ENCODE measurements around the gene HERPUD1. TPM values are rescaled to one million over a fixed set of nuclear protein-coding genes. Genes with fewer than 3 reads are reported as not detected.

Gene HERPUD1
- total RNA-seq, 1 donor from 2014 or later: 251 TPM

DNA sequence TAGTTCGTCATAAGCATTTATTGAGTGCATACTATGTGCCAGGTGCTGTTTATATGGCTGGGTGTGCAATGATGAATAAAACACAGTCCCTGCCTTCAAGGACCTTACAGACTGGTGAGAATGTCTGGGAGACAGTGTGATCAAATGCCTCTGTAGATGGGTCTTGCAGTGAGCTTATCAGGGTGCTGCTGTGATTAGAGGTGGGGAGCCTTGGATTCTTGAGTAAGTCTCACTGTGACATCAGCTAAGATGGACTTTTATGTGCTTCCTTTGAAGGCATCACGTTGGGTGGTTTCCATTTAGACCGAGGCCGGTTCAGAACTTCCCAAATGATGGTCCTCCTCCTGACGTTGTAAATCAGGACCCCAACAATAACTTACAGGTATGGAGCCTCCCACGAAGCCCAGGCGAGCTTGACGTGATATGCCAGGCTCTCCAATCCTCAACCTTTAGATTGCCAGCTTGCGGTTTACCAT, 10.0 kb downstream of the HERPUD1 start:
- no peak for DNase-seq (ENCODE audit: extremely low spot score, unreplicated experiment)
- Mint-ChIP-seq H3K27me3 (ENCODE audit: unreplicated experiment) (no peaks in the 10 kb centered on the region), H3K36me3 (ENCODE audit: unreplicated experiment) (peaks cover 65% of the 10 kb centered on the region), H3K4me1 (ENCODE audit: unreplicated experiment) (peaks cover 63% of the 10 kb centered on the region), H3K9me3 (ENCODE audit: unreplicated experiment) (no peaks in the 10 kb centered on the region), H3K4me3 (ENCODE audit: unreplicated experiment) (no peak overlapping the region), H3K27ac (ENCODE audit: unreplicated experiment) (no peak overlapping the region)
- TF ChIP-seq, protein P1, sequence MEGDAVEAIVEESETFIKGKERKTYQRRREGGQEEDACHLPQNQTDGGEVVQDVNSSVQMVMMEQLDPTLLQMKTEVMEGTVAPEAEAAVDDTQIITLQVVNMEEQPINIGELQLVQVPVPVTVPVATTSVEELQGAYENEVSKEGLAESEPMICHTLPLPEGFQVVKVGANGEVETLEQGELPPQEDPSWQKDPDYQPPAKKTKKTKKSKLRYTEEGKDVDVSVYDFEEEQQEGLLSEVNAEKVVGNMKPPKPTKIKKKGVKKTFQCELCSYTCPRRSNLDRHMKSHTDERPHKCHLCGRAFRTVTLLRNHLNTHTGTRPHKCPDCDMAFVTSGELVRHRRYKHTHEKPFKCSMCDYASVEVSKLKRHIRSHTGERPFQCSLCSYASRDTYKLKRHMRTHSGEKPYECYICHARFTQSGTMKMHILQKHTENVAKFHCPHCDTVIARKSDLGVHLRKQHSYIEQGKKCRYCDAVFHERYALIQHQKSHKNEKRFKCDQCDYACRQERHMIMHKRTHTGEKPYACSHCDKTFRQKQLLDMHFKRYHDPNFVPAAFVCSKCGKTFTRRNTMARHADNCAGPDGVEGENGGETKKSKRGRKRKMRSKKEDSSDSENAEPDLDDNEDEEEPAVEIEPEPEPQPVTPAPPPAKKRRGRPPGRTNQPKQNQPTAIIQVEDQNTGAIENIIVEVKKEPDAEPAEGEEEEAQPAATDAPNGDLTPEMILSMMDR (IDR thresholded peaks at IDR 0.05): no peak

DNA sequence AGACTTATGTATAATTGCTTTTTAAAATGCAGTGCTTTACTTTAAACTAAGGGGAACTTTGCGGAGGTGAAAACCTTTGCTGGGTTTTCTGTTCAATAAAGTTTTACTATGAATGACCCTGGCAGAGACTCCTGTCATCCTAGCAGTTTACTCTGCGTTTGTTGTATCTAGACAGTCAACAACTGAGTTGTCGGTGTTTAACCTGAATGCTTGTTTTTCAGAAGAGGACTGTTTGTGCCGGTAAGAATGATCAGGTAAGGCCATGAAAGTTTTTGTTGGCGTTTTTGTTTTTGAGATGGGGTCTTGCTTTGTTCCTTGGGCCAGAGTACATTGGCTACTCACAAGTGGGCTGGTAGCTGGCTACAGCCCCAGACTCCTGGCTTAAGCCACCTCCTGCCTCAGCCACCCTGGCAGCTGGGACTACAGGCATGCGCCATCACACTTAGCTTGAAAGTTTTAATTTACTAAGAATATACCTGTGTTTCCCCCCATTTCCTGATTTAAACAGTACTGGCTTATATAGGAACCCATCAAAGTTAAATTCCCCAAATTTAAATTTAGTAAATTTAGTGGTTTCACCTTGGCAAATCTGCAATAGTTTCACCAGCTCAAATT, 11.9 kb downstream of the HERPUD1 start:
- TF ChIP-seq, protein P1 (IDR thresholded peaks at IDR 0.05): no peak
- peaks cover 50% of the 10 kb centered on the region for H3K36me3 Mint-ChIP-seq (ENCODE audit: unreplicated experiment)
- H3K4me3 Mint-ChIP-seq (ENCODE audit: unreplicated experiment): no peak overlapping the region
- H3K4me1 Mint-ChIP-seq (ENCODE audit: unreplicated experiment): peaks cover 48% of the 10 kb centered on the region
- peak overlapping the region; percentile 43 for H3K27ac Mint-ChIP-seq (ENCODE audit: unreplicated experiment)
- H3K27me3 Mint-ChIP-seq (ENCODE audit: unreplicated experiment): no peaks in the 10 kb centered on the region
- no peak for DNase-seq (ENCODE audit: extremely low spot score, unreplicated experiment)
- no peaks in the 10 kb centered on the region for H3K9me3 Mint-ChIP-seq (ENCODE audit: unreplicated experiment)

DNA sequence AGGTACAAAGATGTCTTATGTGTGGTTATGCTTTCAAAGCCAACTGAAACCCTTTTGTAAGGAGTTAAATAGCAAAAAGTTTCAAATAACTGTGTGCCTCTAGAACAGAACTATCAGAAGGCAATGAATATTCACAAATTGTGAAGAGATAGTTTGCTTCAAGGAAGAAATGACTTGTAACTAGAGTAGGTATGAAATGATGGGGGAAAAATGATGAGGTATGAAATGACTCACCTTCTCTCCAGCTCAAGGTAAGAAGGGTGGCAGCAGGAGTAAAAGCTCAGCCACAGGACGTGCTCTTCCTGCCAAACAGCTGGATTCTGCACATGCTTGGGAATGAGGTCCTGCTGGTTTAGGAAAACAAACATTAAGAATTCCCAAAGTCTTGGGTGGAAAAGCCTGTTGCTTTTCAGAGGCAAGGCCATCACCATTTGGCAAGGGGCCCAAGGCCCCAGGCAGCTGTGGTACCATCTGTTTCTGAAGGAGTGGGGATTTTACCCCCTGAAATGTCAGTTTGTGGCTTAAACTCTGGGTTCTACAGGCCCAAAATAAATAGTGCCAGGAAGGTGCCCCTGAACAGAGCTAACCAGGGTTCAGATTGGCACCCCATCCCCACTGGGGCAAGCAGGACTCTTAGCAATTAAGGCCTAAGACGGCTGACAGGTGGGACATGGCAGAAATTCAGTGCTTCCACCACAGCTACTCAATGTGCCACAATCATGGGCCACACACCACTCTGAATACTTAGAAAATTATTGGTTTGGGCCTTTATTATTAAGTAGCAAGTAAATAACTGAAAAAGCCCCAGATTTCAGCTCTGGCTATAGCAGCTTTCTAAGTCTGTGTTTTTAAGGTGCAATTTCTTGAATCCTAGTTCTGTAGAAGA, 13.3 kb downstream of the HERPUD1 start:
- no peak for DNase-seq (ENCODE audit: extremely low spot score, unreplicated experiment)
- H3K27me3 Mint-ChIP-seq (ENCODE audit: unreplicated experiment): no peaks in the 10 kb centered on the region
- H3K9me3 Mint-ChIP-seq (ENCODE audit: unreplicated experiment): no peaks in the 10 kb centered on the region
- no peak overlapping the region for H3K4me3 Mint-ChIP-seq (ENCODE audit: unreplicated experiment)
- H3K27ac Mint-ChIP-seq (ENCODE audit: unreplicated experiment): peak overlapping the region; percentile 56
- peaks cover 37% of the 10 kb centered on the region for H3K36me3 Mint-ChIP-seq (ENCODE audit: unreplicated experiment)
- TF ChIP-seq, protein P1 (IDR thresholded peaks at IDR 0.05): no peak
- H3K4me1 Mint-ChIP-seq (ENCODE audit: unreplicated experiment): peaks cover 39% of the 10 kb centered on the region

DNA sequence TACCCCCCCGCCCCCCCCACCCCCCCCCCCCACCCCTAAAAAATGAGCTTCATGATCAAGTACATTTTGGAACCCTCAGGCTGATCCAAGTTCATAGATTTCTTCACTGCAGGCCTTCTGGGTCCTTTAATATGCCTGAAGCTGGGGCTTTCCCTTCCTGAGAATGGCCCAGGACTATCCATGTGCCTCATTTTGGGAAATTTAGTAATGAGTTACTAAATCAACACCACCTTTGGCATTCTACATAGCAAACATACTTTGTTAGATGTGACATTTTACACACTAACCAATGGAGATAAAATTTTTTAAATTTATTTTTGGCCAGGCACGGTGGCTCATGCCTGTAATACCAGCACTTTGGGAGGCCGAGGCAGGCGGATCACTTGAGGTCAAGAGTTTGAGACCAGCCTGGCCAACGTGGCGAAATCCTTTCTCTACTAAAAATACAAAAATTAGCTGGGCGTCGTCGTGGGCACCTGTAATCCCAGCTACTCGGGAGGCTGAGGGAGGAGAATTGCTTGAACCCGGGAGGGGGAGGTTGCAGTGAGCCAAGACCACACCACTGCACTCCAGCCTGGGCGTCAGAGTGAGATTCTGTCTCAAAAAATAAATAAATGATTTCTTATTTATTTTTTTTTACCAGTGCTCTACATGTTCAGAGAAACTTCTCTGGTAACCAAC, 14.0 kb downstream of the HERPUD1 start:
- H3K4me3 Mint-ChIP-seq (ENCODE audit: unreplicated experiment): no peak overlapping the region
- peaks cover 40% of the 10 kb centered on the region for H3K4me1 Mint-ChIP-seq (ENCODE audit: unreplicated experiment)
- H3K9me3 Mint-ChIP-seq (ENCODE audit: unreplicated experiment): no peaks in the 10 kb centered on the region
- H3K36me3 Mint-ChIP-seq (ENCODE audit: unreplicated experiment): peaks cover 36% of the 10 kb centered on the region
- H3K27ac Mint-ChIP-seq (ENCODE audit: unreplicated experiment): peak overlapping the region; percentile 47
- TF ChIP-seq, protein P1 (IDR thresholded peaks at IDR 0.05): no peak
- no peaks in the 10 kb centered on the region for H3K27me3 Mint-ChIP-seq (ENCODE audit: unreplicated experiment)
- DNase-seq (ENCODE audit: extremely low spot score, unreplicated experiment): no peak

Measured in osteocyte (in vitro differentiated cells).